ENCODE data around the gene BLOC1S5. TPM values are rescaled to one million over a fixed set of nuclear protein-coding genes. Genes with fewer than 3 reads are reported as not detected.

The BLOC1S5 gene
- total RNA-seq, 2 experiments from 2014 or later: 21.5 to 21.6 TPM

GRCh38 chr6:8027965-8028651, 36.1 kb downstream of the BLOC1S5 start:
- H3K27ac Mint-ChIP-seq: peak overlapping the region; percentile 22
- ATAC-seq (no peak), DNase-seq (no peak)
- H3K9me3 Mint-ChIP-seq (ENCODE audit: insufficient read depth): no peaks in the 10 kb centered on the region
- CTCF ChIA-PET: no interaction called here
- POLR2A ChIA-PET: no interaction called here
- no peak overlapping the region for H3K4me3 Mint-ChIP-seq
- peaks cover 8% of the 10 kb centered on the region for H3K4me1 Mint-ChIP-seq (ENCODE audit: low read depth)
- H3K27me3 Mint-ChIP-seq (ENCODE audit: low read depth): no peaks in the 10 kb centered on the region
- peaks cover 13% of the 10 kb centered on the region for H3K36me3 Mint-ChIP-seq (ENCODE audit: low read depth)

GRCh38 chr6:8026800-8027199, 37.4 kb downstream of the BLOC1S5 start:
- POLR2A ChIA-PET: no interaction called here
- DNase-seq (no peak), ATAC-seq (no peak)
- Mint-ChIP-seq H3K27me3 (ENCODE audit: low read depth) (no peaks in the 10 kb centered on the region), H3K4me1 (ENCODE audit: low read depth) (peaks cover 8% of the 10 kb centered on the region), H3K4me3 (no peak overlapping the region), H3K9me3 (ENCODE audit: insufficient read depth) (no peaks in the 10 kb centered on the region), H3K27ac (no peak overlapping the region), H3K36me3 (ENCODE audit: low read depth) (peaks cover 9% of the 10 kb centered on the region)
- CTCF ChIA-PET: no interaction called here

- ChIA-PET POLR2A (no interaction called here), CTCF (interaction anchor here (1.3 kb wide), 1 partner anchor 34 kb away, joined by 3 read pairs; no protein-coding TSS in a partner anchor)
- H3K4me1 Mint-ChIP-seq (ENCODE audit: low read depth): peaks cover 8% of the 10 kb centered on the region
- no peak overlapping the region for H3K4me3 Mint-ChIP-seq
- no peak overlapping the region for H3K27ac Mint-ChIP-seq
- H3K36me3 Mint-ChIP-seq (ENCODE audit: low read depth): peaks cover 9% of the 10 kb centered on the region
- no peaks in the 10 kb centered on the region for H3K9me3 Mint-ChIP-seq (ENCODE audit: insufficient read depth)
- no peaks in the 10 kb centered on the region for H3K27me3 Mint-ChIP-seq (ENCODE audit: low read depth)
- DNase-seq: no peak
- ATAC-seq: no peak
Observed at GRCh38 chr6:8025191-8025590, 39.0 kb downstream of the BLOC1S5 start.

GRCh38 chr6:8023638-8024037, 40.6 kb downstream of the BLOC1S5 start:
- ATAC-seq: no peak
- DNase-seq: no peak
- H3K27ac Mint-ChIP-seq: no peak overlapping the region
- CTCF ChIA-PET: no interaction called here
- peaks cover 9% of the 10 kb centered on the region for H3K36me3 Mint-ChIP-seq (ENCODE audit: low read depth)
- H3K4me1 Mint-ChIP-seq (ENCODE audit: low read depth): peaks cover 4% of the 10 kb centered on the region
- no peaks in the 10 kb centered on the region for H3K27me3 Mint-ChIP-seq (ENCODE audit: low read depth)
- no peak overlapping the region for H3K4me3 Mint-ChIP-seq
- POLR2A ChIA-PET: no interaction called here
- no peaks in the 10 kb centered on the region for H3K9me3 Mint-ChIP-seq (ENCODE audit: insufficient read depth)

- ChIA-PET CTCF (no interaction called here), POLR2A (no interaction called here)
- ATAC-seq (no peak), DNase-seq (no peak)
- Mint-ChIP-seq H3K27ac (no peak overlapping the region), H3K27me3 (ENCODE audit: low read depth) (no peaks in the 10 kb centered on the region), H3K4me1 (ENCODE audit: low read depth) (peaks cover 10% of the 10 kb centered on the region), H3K4me3 (no peak overlapping the region), H3K36me3 (ENCODE audit: low read depth) (peaks cover 18% of the 10 kb centered on the region), H3K9me3 (ENCODE audit: insufficient read depth) (no peaks in the 10 kb centered on the region)
Observed at GRCh38 chr6:8020083-8020482, 44.1 kb downstream of the BLOC1S5 start.

GRCh38 chr6:8017705-8018104, 46.5 kb downstream of the BLOC1S5 start:
- Mint-ChIP-seq H3K4me1 (ENCODE audit: low read depth) (peaks cover 10% of the 10 kb centered on the region), H3K27ac (peak overlapping the region; percentile 91), H3K36me3 (ENCODE audit: low read depth) (peaks cover 20% of the 10 kb centered on the region), H3K4me3 (peak overlapping the region; percentile 66), H3K27me3 (ENCODE audit: low read depth) (no peaks in the 10 kb centered on the region), H3K9me3 (ENCODE audit: insufficient read depth) (no peaks in the 10 kb centered on the region)
- no peak for ATAC-seq
- CTCF ChIA-PET: interaction anchor here (1.1 to 1.2 kb wide), 3 partner anchors 85 to 295 kb away, joined by 3 read pairs; partner anchors contain the start of gene EEF1E1
- POLR2A ChIA-PET: interaction anchor here (0.6 kb wide), 1 partner anchor 919 kb away, joined by 4 read pairs; no protein-coding TSS in a partner anchor
- no peak for DNase-seq

- Mint-ChIP-seq H3K27me3 (ENCODE audit: low read depth) (no peaks in the 10 kb centered on the region), H3K9me3 (ENCODE audit: insufficient read depth) (no peaks in the 10 kb centered on the region), H3K4me3 (peak overlapping the region; percentile 66), H3K4me1 (ENCODE audit: low read depth) (peaks cover 10% of the 10 kb centered on the region), H3K36me3 (ENCODE audit: low read depth) (peaks cover 20% of the 10 kb centered on the region), H3K27ac (peak overlapping the region; percentile 91)
- ChIA-PET CTCF (interaction anchor here (1.1 to 1.2 kb wide), 3 partner anchors 85 to 295 kb away, joined by 3 read pairs; partner anchors contain the start of gene EEF1E1), POLR2A (interaction anchor here (0.6 kb wide), 1 partner anchor 918 kb away, joined by 4 read pairs; no protein-coding TSS in a partner anchor)
- DNase-seq: no peak
- peak; percentile 68 for ATAC-seq
Observed at GRCh38 chr6:8017276-8017701, 46.9 kb downstream of the BLOC1S5 start.

- ChIA-PET POLR2A (no interaction called here), CTCF (interaction anchor here (0.8 to 2.4 kb wide), 4 partner anchors 8 to 204 kb away, joined by 3 to 10 read pairs (median 4); no protein-coding TSS in a partner anchor)
- no peak for ATAC-seq
- Mint-ChIP-seq H3K4me1 (ENCODE audit: low read depth) (peaks cover 10% of the 10 kb centered on the region), H3K27ac (no peak overlapping the region), H3K4me3 (no peak overlapping the region), H3K9me3 (ENCODE audit: insufficient read depth) (no peaks in the 10 kb centered on the region), H3K36me3 (ENCODE audit: low read depth) (peaks cover 13% of the 10 kb centered on the region), H3K27me3 (ENCODE audit: low read depth) (no peaks in the 10 kb centered on the region)
- DNase-seq: no peak
Observed at GRCh38 chr6:8014947-8015346, 49.2 kb downstream of the BLOC1S5 start.

GRCh38 chr6:8013763-8014162, 50.4 kb downstream of the BLOC1S5 start:
- H3K9me3 Mint-ChIP-seq (ENCODE audit: insufficient read depth): no peaks in the 10 kb centered on the region
- H3K4me1 Mint-ChIP-seq (ENCODE audit: low read depth): peaks cover 10% of the 10 kb centered on the region
- ATAC-seq (no peak), DNase-seq (no peak)
- H3K27ac Mint-ChIP-seq: no peak overlapping the region
- POLR2A ChIA-PET: no interaction called here
- CTCF ChIA-PET: interaction anchor here (2.4 kb wide), 1 partner anchor 7 kb away, joined by 10 read pairs; no protein-coding TSS in a partner anchor
- H3K27me3 Mint-ChIP-seq (ENCODE audit: low read depth): no peaks in the 10 kb centered on the region
- H3K4me3 Mint-ChIP-seq: no peak overlapping the region
- peaks cover 13% of the 10 kb centered on the region for H3K36me3 Mint-ChIP-seq (ENCODE audit: low read depth)

- ChIA-PET POLR2A (no interaction called here), CTCF (interaction anchor here (0.6 to 2.5 kb wide), 9 partner anchors 9 to 465 kb away, joined by 3 to 22 read pairs (median 4); partner anchors contain the start of gene DSP)
- no peaks in the 10 kb centered on the region for H3K4me1 Mint-ChIP-seq (ENCODE audit: low read depth)
- H3K9me3 Mint-ChIP-seq (ENCODE audit: insufficient read depth): no peaks in the 10 kb centered on the region
- H3K36me3 Mint-ChIP-seq (ENCODE audit: low read depth): no peaks in the 10 kb centered on the region
- ATAC-seq (no peak), DNase-seq (peak; percentile 27)
- H3K27me3 Mint-ChIP-seq (ENCODE audit: low read depth): peaks cover 2% of the 10 kb centered on the region
- no peak overlapping the region for H3K4me3 Mint-ChIP-seq
- no peak overlapping the region for H3K27ac Mint-ChIP-seq
Observed at GRCh38 chr6:8006208-8006607, 58.0 kb downstream of the BLOC1S5 start.

- peaks cover 2% of the 10 kb centered on the region for H3K27me3 Mint-ChIP-seq (ENCODE audit: low read depth)
- no peak overlapping the region for H3K27ac Mint-ChIP-seq
- CTCF ChIA-PET: interaction anchor here (1.4 to 2.5 kb wide), 2 partner anchors 10 to 281 kb away, joined by 4 to 22 read pairs; no protein-coding TSS in a partner anchor
- no peaks in the 10 kb centered on the region for H3K9me3 Mint-ChIP-seq (ENCODE audit: insufficient read depth)
- DNase-seq: no peak
- ATAC-seq: no peak
- no peak overlapping the region for H3K4me3 Mint-ChIP-seq
- no peaks in the 10 kb centered on the region for H3K36me3 Mint-ChIP-seq (ENCODE audit: low read depth)
- POLR2A ChIA-PET: no interaction called here
- no peaks in the 10 kb centered on the region for H3K4me1 Mint-ChIP-seq (ENCODE audit: low read depth)
Observed at GRCh38 chr6:8005136-8005535, 59.1 kb downstream of the BLOC1S5 start.

- Mint-ChIP-seq H3K4me1 (ENCODE audit: low read depth) (no peaks in the 10 kb centered on the region), H3K27me3 (ENCODE audit: low read depth) (peaks cover 2% of the 10 kb centered on the region), H3K9me3 (ENCODE audit: insufficient read depth) (no peaks in the 10 kb centered on the region), H3K27ac (no peak overlapping the region), H3K4me3 (no peak overlapping the region), H3K36me3 (ENCODE audit: low read depth) (no peaks in the 10 kb centered on the region)
- DNase-seq (no peak), ATAC-seq (no peak)
- CTCF ChIA-PET: no interaction called here
- POLR2A ChIA-PET: no interaction called here
Observed at GRCh38 chr6:8000636-8001035, 63.6 kb downstream of the BLOC1S5 start.

All from activated CD8-positive, alpha-beta T cell treated with anti-CD3 and anti-CD28 coated beads, Interleukin-2, amount 10 ng/mL, durations not matched to agents 7 days and 5 days (primary cell).